Thoracic aorta (tissue), 2 donors: ENCODE data around the gene ADGRB2. TPM values are rescaled to one million over a fixed set of nuclear protein-coding genes. Genes with fewer than 3 reads are reported as not detected.

Experiments used
- ATAC-seq: fragments of 150-250 bp; one replicate; pipeline ENCODE4 v1.8.0; 2017; ENCODE audit warnings: low read depth; ENCODE audit not compliant: insufficient number of reproducible peaks, low FRiP score
- DNase-seq: peaks from one replicate; pipeline ENCODE4 v3.0.0-alpha.2; 2020; ENCODE audit warnings: low spot score
- H3K27ac ChIP-seq, 2 donors: fragments of 200-600 bp; sonication (generic); 1 replicate in 1 of 2; 2 replicates in 1 of 2; pipeline ENCODE4 v1.5.1; 2016; ENCODE audit warnings: mild to moderate bottlenecking in 2 of 2, moderate library complexity in 2 of 2
- H3K27me3 ChIP-seq: fragments of 200-600 bp; sonication (generic); replicated peaks from 2 replicates; pipeline ENCODE4 v1.6.0; 2016; ENCODE audit warnings: mild to moderate bottlenecking; ENCODE audit not compliant: insufficient read depth
- H3K36me3 ChIP-seq: fragments of 200-600 bp; sonication (generic); one replicate; pipeline ENCODE4 v1.5.1; 2016
- H3K4me1 ChIP-seq, 2 donors: fragments of 200-600 bp; sonication (generic); 1 replicate in 1 of 2; 2 replicates in 1 of 2; pipeline versions ENCODE4 v1.5.1 to v1.6.0; 2016; ENCODE audit warnings: low read depth in 2 of 2, mild to moderate bottlenecking in 1 of 2; ENCODE audit not compliant: control insufficient read depth in 1 of 2
- H3K4me3 ChIP-seq: fragments of 200-600 bp; sonication (generic); 2 replicates; pipeline ENCODE4 v1.5.1; 2016; ENCODE audit warnings: mild to moderate bottlenecking
- H3K9me3 ChIP-seq: fragments of 200-600 bp; sonication (generic); 2 replicates; pipeline ENCODE4 v1.5.1; 2016
- CTCF ChIP-seq: fragments of 200-600 bp; sonication (generic); IDR thresholded peaks from one replicate; pipeline ENCODE4 v1.5.1; 2019; ENCODE audit warnings: antibody characterized with exemption
- total RNA-seq, 2 donors: library from RNA; depleted of rRNA; stranded (reverse); fragments of >200 nt; gene quantifications; one replicate each; pipeline versions ENCODE4 v1.1.0 to v1.2.3, GENCODE V29; 2016

ADGRB2 gene
- total RNA-seq, 2 donors from 2014 or later = 1.5 TPM

GRCh38 chr1:31768407-31768907 is 4.3 kb upstream of the ADGRB2 start:
- H3K27me3 ChIP-seq = no peaks in the 10 kb centered on the region
- ATAC-seq = no peak
- no peak for TF ChIP-seq CTCF

GRCh38 chr1:31767225-31767624 is 3.1 kb upstream of the ADGRB2 start:
- H3K9me3 ChIP-seq = no peaks in the 10 kb centered on the region
- DNase-seq (no peak), ATAC-seq (no peak)
- TF ChIP-seq CTCF = no peak
- H3K36me3 ChIP-seq = no peaks in the 10 kb centered on the region
- no peak overlapping the region for H3K27ac ChIP-seq
- no peak overlapping the region for H3K4me3 ChIP-seq
- no peaks in the 10 kb centered on the region for H3K27me3 ChIP-seq
- H3K4me1 ChIP-seq = peaks cover 18 to 27% of the 10 kb centered on the region in 2 donors

More at GRCh38 chr1:31768407-31768907, 4.3 kb upstream of the ADGRB2 start:
- H3K9me3 ChIP-seq = no peaks in the 10 kb centered on the region
- no peak overlapping the region for H3K4me3 ChIP-seq
- no peak overlapping the region for H3K27ac ChIP-seq
- H3K4me1 ChIP-seq = peaks cover 14 to 25% of the 10 kb centered on the region in 2 donors
- no peak for DNase-seq
- no peaks in the 10 kb centered on the region for H3K36me3 ChIP-seq

GRCh38 chr1:31765516-31765915 is 1.4 kb upstream of the ADGRB2 start:
- Histone ChIP-seq H3K27me3 (no peaks in the 10 kb centered on the region), H3K4me1 (peaks cover 23 to 35% of the 10 kb centered on the region in 2 donors), H3K4me3 (no peak overlapping the region), H3K27ac (no peak overlapping the region), H3K36me3 (no peaks in the 10 kb centered on the region), H3K9me3 (no peaks in the 10 kb centered on the region)
- no peak for TF ChIP-seq CTCF
- ATAC-seq (no peak), DNase-seq (no peak)

- Histone ChIP-seq H3K27me3 (no peaks in the 10 kb centered on the region), H3K27ac (no peak overlapping the region), H3K4me3 (no peak overlapping the region), H3K36me3 (no peaks in the 10 kb centered on the region), H3K9me3 (no peaks in the 10 kb centered on the region), H3K4me1 (peaks cover 23 to 40% of the 10 kb centered on the region in 2 donors)
- DNase-seq = no peak
- TF ChIP-seq CTCF = no peak
- no peak for ATAC-seq
These were observed 914 bp upstream of the ADGRB2 start for GRCh38 chr1:31765041-31765467.

- Histone ChIP-seq H3K4me3 (peak overlapping the region; percentile 78), H3K9me3 (no peaks in the 10 kb centered on the region), H3K27me3 (no peaks in the 10 kb centered on the region), H3K4me1 (peaks cover 23 to 42% of the 10 kb centered on the region in 2 donors), H3K27ac (no peak overlapping the region), H3K36me3 (no peaks in the 10 kb centered on the region)
- no peak for TF ChIP-seq CTCF
- ATAC-seq (no peak), DNase-seq (no peak)
These were observed 349 bp downstream of the ADGRB2 start for GRCh38 chr1:31763671-31764311.
